Gastroesophageal sphincter (tissue), 4 donors: ENCODE data around the gene DSG2. TPM values are rescaled to one million over a fixed set of nuclear protein-coding genes. Genes with fewer than 3 reads are reported as not detected.

Source experiments
- ATAC-seq: fragments of 150-250 bp; one replicate; pipeline ENCODE4 v1.9.1; 2016; ENCODE audit warnings: mild to moderate bottlenecking, moderate library complexity
- H3K27ac ChIP-seq, 4 donors: fragments of 200-600 bp; sonication (generic) in 3 of 4; 1 replicate in 3 of 4; 2 replicates in 1 of 4; pipeline ENCODE4 v1.5.1; 2016 to 2019
- H3K27me3 ChIP-seq: fragments of 200-600 bp; sonication (generic); one replicate; pipeline ENCODE4 v1.5.1; 2019
- H3K36me3 ChIP-seq, 2 donors: fragments of 200-600 bp; sonication (generic); one replicate each; pipeline ENCODE4 v1.5.1; 2019; ENCODE audit warnings: control low read depth in 1 of 2
- H3K4me1 ChIP-seq, 3 donors: fragments of 200-600 bp; sonication (generic); 1 replicate in 2 of 3; 2 replicates in 1 of 3; pipeline ENCODE4 v1.5.1; 2016 to 2019; ENCODE audit warnings: control low read depth in 2 of 3
- H3K4me3 ChIP-seq, 2 donors: fragments of 200-600 bp; sonication (generic); one replicate each; pipeline ENCODE4 v1.5.1; 2019; ENCODE audit warnings: mild to moderate bottlenecking in 1 of 2, moderate library complexity in 1 of 2
- H3K9me3 ChIP-seq, 3 donors: fragments of 200-600 bp; sonication (generic); one replicate each; pipeline ENCODE4 v1.5.1; 2017 to 2019; ENCODE audit warnings: control low read depth in 2 of 3
- CTCF ChIP-seq, 4 experiments: fragments of 200-600 bp in 2 of 4; fragments of 450-650 bp in 2 of 4; sonication (generic) in 1 of 4; IDR thresholded peaks; one replicate each; pipeline ENCODE4 v1.5.1; 2017 to 2019; ENCODE audit warnings: antibody characterized with exemption in 4 of 4, mild to moderate bottlenecking in 2 of 4, moderate library complexity in 2 of 4
- EP300 ChIP-seq: sonication (generic); formaldehyde crosslinking; IDR thresholded peaks from one replicate; pipeline ENCODE4 v1.6.1; 2017; ENCODE audit warnings: antibody characterized with exemption, mild to moderate bottlenecking
- POLR2A ChIP-seq, 2 donors: fragments of 450-650 bp; IDR thresholded peaks; one replicate each; pipeline ENCODE4 v1.6.1; 2017; ENCODE audit warnings: antibody characterized with exemption in 2 of 2, mild to moderate bottlenecking in 2 of 2, moderate library complexity in 1 of 2
- POLR2AphosphoS5 ChIP-seq: sonication (generic); formaldehyde crosslinking; IDR thresholded peaks from one replicate; pipeline ENCODE4 v1.6.1; 2017; ENCODE audit warnings: antibody characterized with exemption
- WGBS, 2 donors: methylation state at CpG; one replicate each; pipeline ENCODE4 v1.1.5; 2018; ENCODE audit warnings: low coverage in 1 of 2; 5-methylcytosine and 5-hydroxymethylcytosine counted together
- total RNA-seq, 4 donors: library from RNA; depleted of rRNA; stranded (reverse); fragments of >200 nt; gene quantifications; one replicate each; pipeline ENCODE4 v1.1.0, GENCODE V29; 2016

Gene DSG2
- total RNA-seq, 4 donors from 2014 or later, result 1.4 to 11.4 (median 2.8) TPM

- no peaks in the 10 kb centered on the region for H3K27me3 ChIP-seq
- H3K4me1 ChIP-seq, result no peaks in the 10 kb centered on the region
- H3K4me3 ChIP-seq, result no peak overlapping the region
- ATAC-seq, result no peak
- H3K9me3 ChIP-seq, result no peaks in the 10 kb centered on the region
- H3K36me3 ChIP-seq, result no peaks in the 10 kb centered on the region
- H3K27ac ChIP-seq, result no peak overlapping the region
- no peak for TF ChIP-seq POLR2AphosphoS5
- no peak for TF ChIP-seq CTCF (IDR thresholded peaks at IDR 0.05)
- TF ChIP-seq POLR2A (IDR thresholded peaks at IDR 0.05), result no peak
- no peak for TF ChIP-seq EP300
These were observed 12.3 kb downstream of the DSG2 start for GRCh38 chr18:31510319-31510718.

- Histone ChIP-seq H3K27ac (no peak overlapping the region), H3K27me3 (no peaks in the 10 kb centered on the region), H3K36me3 (no peaks in the 10 kb centered on the region), H3K4me1 (no peaks in the 10 kb centered on the region), H3K4me3 (no peak overlapping the region), H3K9me3 (no peaks in the 10 kb centered on the region)
- 43 to 74% methylated on average over 3 of the region's 6 CpGs for whole genome bisulfite sequencing, 2 donors
- ATAC-seq, result no peak
- TF ChIP-seq POLR2AphosphoS5, result no peak
These were observed 13.1 kb downstream of the DSG2 start for GRCh38 chr18:31511098-31511497.

GRCh38 chr18:31512203-31512764 lies 14.3 kb downstream of the DSG2 start:
- Histone ChIP-seq H3K9me3 (no peaks in the 10 kb centered on the region), H3K27me3 (no peaks in the 10 kb centered on the region), H3K4me1 (no peaks in the 10 kb centered on the region), H3K36me3 (no peaks in the 10 kb centered on the region), H3K27ac (no peak overlapping the region), H3K4me3 (no peak overlapping the region)
- no peak for ATAC-seq
- TF ChIP-seq POLR2A (IDR thresholded peaks at IDR 0.05) (no peak), EP300 (no peak), CTCF (IDR thresholded peaks at IDR 0.05) (no peak), POLR2AphosphoS5 (no peak)
- WGBS, 2 donors, result 57 to 83% methylated on average over 3 to 6 of the region's 6 CpGs

GRCh38 chr18:31513189-31513935 lies 15.4 kb downstream of the DSG2 start:
- TF ChIP-seq POLR2AphosphoS5, result no peak
- TF ChIP-seq CTCF (IDR thresholded peaks at IDR 0.05), result no peak
- TF ChIP-seq POLR2A (IDR thresholded peaks at IDR 0.05), result no peak
- TF ChIP-seq EP300, result no peak
- ATAC-seq, result no peak

GRCh38 chr18:31516437-31516836 lies 18.5 kb downstream of the DSG2 start:
- TF ChIP-seq EP300 (no peak), CTCF (IDR thresholded peaks at IDR 0.05) (no peak), POLR2AphosphoS5 (no peak), POLR2A (IDR thresholded peaks at IDR 0.05) (no peak)
- ATAC-seq, result no peak
- Histone ChIP-seq H3K9me3 (no peaks in the 10 kb centered on the region), H3K4me3 (no peak overlapping the region), H3K36me3 (no peaks in the 10 kb centered on the region), H3K27ac (no peak overlapping the region), H3K27me3 (no peaks in the 10 kb centered on the region), H3K4me1 (no peaks in the 10 kb centered on the region)
- WGBS, 2 donors, result 69 to 87% methylated on average over 2 to 3 of the region's 3 CpGs

More at GRCh38 chr18:31513189-31513935, 15.4 kb downstream of the DSG2 start:
- Histone ChIP-seq H3K4me3 (no peak overlapping the region), H3K4me1 (no peaks in the 10 kb centered on the region), H3K9me3 (no peaks in the 10 kb centered on the region), H3K36me3 (no peaks in the 10 kb centered on the region), H3K27ac (no peak overlapping the region), H3K27me3 (no peaks in the 10 kb centered on the region)
- WGBS, 2 donors, result 78% methylated on average over 2 to 4 of the region's 4 CpGs
